Lower leg skin (tissue), 4 donors: Measurements from ENCODE around the gene NAV3. TPM values are rescaled to one million over a fixed set of nuclear protein-coding genes. Genes with fewer than 3 reads are reported as not detected.

Experiments
- DNase-seq, 2 donors: peaks; one replicate each; pipeline ENCODE4 v3.0.0-alpha.2; 2019; ENCODE audit warnings: low spot score in 2 of 2
- H3K4me3 ChIP-seq: fragments of 200-600 bp; sonication (generic); 2 replicates; pipeline ENCODE4 v1.5.1; 2017; ENCODE audit warnings: mild to moderate bottlenecking, low read depth; ENCODE audit not compliant: poor library complexity, severe bottlenecking
- POLR2A ChIP-seq, 2 donors: fragments of 450-650 bp; IDR thresholded peaks; one replicate each; pipeline ENCODE4 v1.6.1; 2016 to 2017; ENCODE audit warnings: antibody characterized with exemption in 2 of 2, mild to moderate bottlenecking in 1 of 2, moderate library complexity in 1 of 2
- WGBS, 2 donors: methylation state at CpG; one replicate each; pipeline ENCODE4 v1.1.5; 2018; 5-methylcytosine and 5-hydroxymethylcytosine counted together
- intact Hi-C: fragments of 100-400 bp; cut with DNase I; formaldehyde crosslinking; loops from one replicate; pipeline ENCODE4 v1.15.0; 2023; ENCODE audit warnings: low total_unique reads
- total RNA-seq, 4 donors: library from RNA; depleted of rRNA; stranded (reverse); fragments of >200 nt; gene quantifications; one replicate each; pipeline ENCODE4 v1.1.0, GENCODE V29; 2016
- TF ChIP-seq, protein P1 (sequence below), 3 donors: fragments of 450-650 bp; IDR thresholded peaks; one replicate each; pipeline ENCODE4 v1.5.1; 2016; ENCODE audit warnings: antibody characterized with exemption in 3 of 3, mild to moderate bottlenecking in 3 of 3, moderate library complexity in 2 of 3

The NAV3 gene
- total RNA-seq, 4 donors from 2014 or later: 8.0 to 22.5 (median 12.7) TPM

DNA sequence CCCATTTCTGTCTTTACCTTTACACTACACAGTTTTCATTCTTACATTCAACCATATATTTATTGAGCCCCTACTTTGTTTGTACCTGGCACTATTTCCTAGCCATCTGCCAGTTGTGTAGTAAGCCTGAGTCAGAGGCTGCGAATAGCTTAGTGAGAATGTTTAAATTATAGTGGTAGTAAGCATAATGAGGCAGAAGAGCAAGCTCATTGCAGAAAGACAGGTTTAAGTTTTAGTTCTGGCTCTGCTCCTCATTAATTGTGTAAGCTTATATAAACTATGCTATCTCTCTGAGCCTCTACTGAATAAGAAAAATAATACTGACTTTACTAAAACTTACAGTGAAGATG is 123.5 kb downstream of the NAV3 start:
- H3K4me3 ChIP-seq: no peak overlapping the region
- intact Hi-C loops: no loop called here
- TF ChIP-seq, protein P1, sequence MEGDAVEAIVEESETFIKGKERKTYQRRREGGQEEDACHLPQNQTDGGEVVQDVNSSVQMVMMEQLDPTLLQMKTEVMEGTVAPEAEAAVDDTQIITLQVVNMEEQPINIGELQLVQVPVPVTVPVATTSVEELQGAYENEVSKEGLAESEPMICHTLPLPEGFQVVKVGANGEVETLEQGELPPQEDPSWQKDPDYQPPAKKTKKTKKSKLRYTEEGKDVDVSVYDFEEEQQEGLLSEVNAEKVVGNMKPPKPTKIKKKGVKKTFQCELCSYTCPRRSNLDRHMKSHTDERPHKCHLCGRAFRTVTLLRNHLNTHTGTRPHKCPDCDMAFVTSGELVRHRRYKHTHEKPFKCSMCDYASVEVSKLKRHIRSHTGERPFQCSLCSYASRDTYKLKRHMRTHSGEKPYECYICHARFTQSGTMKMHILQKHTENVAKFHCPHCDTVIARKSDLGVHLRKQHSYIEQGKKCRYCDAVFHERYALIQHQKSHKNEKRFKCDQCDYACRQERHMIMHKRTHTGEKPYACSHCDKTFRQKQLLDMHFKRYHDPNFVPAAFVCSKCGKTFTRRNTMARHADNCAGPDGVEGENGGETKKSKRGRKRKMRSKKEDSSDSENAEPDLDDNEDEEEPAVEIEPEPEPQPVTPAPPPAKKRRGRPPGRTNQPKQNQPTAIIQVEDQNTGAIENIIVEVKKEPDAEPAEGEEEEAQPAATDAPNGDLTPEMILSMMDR (IDR thresholded peaks at IDR 0.05): no peak
- no peak for TF ChIP-seq POLR2A (IDR thresholded peaks at IDR 0.05)
- 57 to 68% methylated on average over 1 of the region's 1 CpG for WGBS, 2 donors
- DNase-seq: no peak

DNA sequence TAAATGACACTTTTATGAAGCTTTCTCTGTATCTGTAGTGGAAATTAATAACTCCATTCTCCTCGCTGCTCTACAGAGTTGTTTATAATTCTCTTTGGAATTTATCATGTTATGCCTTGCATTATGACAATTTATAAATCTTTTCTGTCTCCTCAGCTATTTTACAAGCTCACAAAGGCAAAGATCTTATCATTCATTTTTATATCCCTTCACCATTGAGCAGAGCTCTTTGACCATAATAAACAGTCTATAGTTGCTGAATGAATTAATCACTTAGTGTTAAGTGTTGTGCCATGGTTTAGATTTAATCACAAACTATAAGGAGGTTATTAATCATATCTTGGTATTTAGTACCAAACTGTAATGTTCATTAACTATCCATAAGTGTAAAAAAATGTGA is 126.4 kb downstream of the NAV3 start:
- no peak for TF ChIP-seq POLR2A (IDR thresholded peaks at IDR 0.05)
- TF ChIP-seq, protein P1 (IDR thresholded peaks at IDR 0.05): no peak
- H3K4me3 ChIP-seq: no peak overlapping the region
- no peak for DNase-seq
- intact Hi-C loops: no loop called here
- WGBS, 2 donors: 56 to 64% methylated on average over 1 of the region's 1 CpG

DNA sequence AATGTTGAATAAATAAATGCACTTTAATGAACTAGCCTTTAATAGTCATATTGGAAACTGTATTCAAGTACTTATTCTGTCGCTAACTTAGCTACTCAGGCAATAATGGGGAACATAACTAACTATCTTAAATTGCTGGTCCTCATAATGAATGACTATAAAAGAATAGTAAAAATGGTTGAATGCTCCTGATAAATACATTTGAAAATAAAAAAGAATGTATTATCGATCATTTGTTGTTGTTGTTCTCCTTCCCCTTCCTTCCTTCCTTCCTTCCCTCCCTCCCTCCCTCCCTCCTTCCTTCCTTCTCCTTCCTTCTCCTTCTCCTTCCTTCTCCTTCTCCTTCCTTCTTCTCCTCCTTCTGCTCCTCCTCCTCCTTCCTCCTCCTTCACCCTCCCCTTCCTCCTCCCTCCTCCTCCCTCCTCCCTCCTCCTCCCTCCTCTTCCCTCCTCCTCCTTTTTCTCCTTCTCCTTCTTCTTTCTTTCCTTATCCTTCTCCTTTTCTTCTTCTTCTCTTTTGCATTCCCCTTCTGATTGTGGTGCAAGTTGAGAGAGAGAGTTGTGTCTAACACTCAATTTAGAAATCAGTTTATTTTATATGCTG is 133.0 kb downstream of the NAV3 start:
- 90 to 96% methylated on average over 2 of the region's 2 CpGs for WGBS, 2 donors
- DNase-seq: no peak
- intact Hi-C loops: no loop called here
- TF ChIP-seq POLR2A (IDR thresholded peaks at IDR 0.05): no peak
- TF ChIP-seq, protein P1 (IDR thresholded peaks at IDR 0.05): no peak
- H3K4me3 ChIP-seq: no peak overlapping the region

DNA sequence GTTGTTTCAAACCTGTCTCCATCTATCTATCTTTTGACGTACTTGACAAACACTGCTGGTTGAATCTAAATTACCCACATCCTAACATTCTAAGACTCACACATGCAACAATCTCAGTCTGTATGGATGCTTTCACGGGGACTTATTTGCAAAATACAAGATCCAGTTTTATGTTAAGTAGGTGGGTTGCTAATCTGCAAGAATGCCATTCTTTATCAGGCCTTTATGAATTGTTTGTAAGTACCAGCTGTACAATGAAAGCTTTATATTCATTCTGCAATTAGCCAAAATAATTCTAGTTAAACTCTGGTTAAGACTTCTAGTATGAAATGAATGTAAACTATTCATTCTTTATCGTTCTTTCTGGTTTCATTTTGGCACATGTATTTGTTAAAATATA is 135.1 kb downstream of the NAV3 start:
- 47 to 54% methylated on average over 3 of the region's 3 CpGs for WGBS, 2 donors
- H3K4me3 ChIP-seq: no peak overlapping the region
- DNase-seq: no peak
- TF ChIP-seq, protein P1 (IDR thresholded peaks at IDR 0.05): no peak
- TF ChIP-seq POLR2A (IDR thresholded peaks at IDR 0.05): no peak
- intact Hi-C loops: no loop called here

GRCh38 chr12:77968021-77968420 is 137.3 kb downstream of the NAV3 start:
- intact Hi-C loops: no loop called here
- TF ChIP-seq, protein P1 (IDR thresholded peaks at IDR 0.05): no peak
- TF ChIP-seq POLR2A (IDR thresholded peaks at IDR 0.05): no peak
- DNase-seq: no peak
- no peak overlapping the region for H3K4me3 ChIP-seq
- WGBS, 2 donors: 78 to 89% methylated on average over 2 of the region's 2 CpGs

DNA sequence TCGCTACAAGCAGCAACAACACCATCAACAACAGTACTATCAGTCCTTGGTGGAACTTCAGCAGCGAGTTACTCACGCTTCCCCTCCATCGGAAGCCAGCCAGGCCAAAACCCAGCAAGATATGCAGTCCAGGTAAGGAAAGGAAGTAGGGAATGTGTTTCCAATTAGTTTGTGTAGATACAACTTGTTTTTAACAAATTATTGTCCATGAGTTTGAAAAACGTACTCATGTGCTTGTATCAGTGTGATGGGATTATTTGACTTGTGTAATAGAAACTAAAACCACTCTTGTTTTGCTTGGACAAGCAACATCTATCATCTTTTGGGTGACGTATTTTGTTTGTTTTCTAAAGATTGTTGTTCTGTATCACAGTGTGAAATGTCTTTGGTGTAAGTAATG is 137.9 kb downstream of the NAV3 start:
- no peak for DNase-seq
- no peak for TF ChIP-seq POLR2A (IDR thresholded peaks at IDR 0.05)
- TF ChIP-seq, protein P1 (IDR thresholded peaks at IDR 0.05): no peak
- intact Hi-C loops: no loop called here
- no peak overlapping the region for H3K4me3 ChIP-seq
- 90 to 94% methylated on average over 6 of the region's 6 CpGs for WGBS, 2 donors
